ENCODE results near the gene SNX17.
A peak's percentile ranks its signal among the peaks of the same experiment; 100 is the strongest.

SNX17 gene

DNA sequence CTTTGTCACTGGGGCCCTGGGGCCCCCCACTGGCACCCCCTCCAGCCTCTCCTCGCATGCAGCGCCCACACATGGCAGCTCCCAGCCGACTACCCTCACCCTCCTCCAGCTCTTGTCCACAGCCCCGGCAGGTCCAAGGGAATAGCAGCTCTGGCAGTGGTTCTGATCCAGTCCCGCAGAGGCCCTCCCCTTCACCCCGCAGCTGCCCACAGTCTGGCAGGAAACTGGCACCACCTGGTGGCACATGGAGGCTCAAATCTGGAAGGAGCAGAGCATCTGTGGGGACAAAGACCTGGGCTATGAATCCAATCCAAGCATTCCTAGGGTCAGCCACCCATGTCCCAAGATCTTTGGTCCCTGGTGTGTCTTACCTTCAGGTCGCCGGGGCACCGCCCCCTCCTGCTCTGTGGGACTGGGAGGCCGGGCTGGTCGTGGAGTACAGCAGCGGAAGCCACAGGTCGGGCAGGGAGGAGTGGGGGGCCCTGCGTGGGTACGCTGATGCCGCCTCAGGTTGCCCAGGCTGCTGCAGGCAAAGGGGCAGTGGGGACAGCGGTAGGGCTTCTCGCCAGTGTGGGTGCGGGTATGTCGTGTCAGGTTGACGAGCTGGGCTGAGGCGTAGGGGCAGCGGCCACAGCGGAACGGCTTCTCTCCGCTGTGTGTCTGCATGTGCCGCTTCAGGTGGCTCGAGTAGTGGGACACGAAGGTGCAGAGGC is 7.8 kb downstream of the SNX17 start:
- no peaks in the 10 kb centered on the region for H3K27me3 ChIP-seq (ENCODE audit: insufficient read depth, low read depth, severe bottlenecking)
- TF ChIP-seq, protein P1, sequence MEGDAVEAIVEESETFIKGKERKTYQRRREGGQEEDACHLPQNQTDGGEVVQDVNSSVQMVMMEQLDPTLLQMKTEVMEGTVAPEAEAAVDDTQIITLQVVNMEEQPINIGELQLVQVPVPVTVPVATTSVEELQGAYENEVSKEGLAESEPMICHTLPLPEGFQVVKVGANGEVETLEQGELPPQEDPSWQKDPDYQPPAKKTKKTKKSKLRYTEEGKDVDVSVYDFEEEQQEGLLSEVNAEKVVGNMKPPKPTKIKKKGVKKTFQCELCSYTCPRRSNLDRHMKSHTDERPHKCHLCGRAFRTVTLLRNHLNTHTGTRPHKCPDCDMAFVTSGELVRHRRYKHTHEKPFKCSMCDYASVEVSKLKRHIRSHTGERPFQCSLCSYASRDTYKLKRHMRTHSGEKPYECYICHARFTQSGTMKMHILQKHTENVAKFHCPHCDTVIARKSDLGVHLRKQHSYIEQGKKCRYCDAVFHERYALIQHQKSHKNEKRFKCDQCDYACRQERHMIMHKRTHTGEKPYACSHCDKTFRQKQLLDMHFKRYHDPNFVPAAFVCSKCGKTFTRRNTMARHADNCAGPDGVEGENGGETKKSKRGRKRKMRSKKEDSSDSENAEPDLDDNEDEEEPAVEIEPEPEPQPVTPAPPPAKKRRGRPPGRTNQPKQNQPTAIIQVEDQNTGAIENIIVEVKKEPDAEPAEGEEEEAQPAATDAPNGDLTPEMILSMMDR (IDR thresholded peaks at IDR 0.05; ENCODE audit: low read depth, low read length), result peak; percentile 41
- peaks cover 87% of the 10 kb centered on the region for H3K36me3 ChIP-seq
- H3K27ac ChIP-seq, result no peak overlapping the region
- H3K9me3 ChIP-seq (ENCODE audit: severe bottlenecking), result no peaks in the 10 kb centered on the region
- H3K4me3 ChIP-seq (ENCODE audit: low read depth, low read length), result no peak overlapping the region
- peak; percentile 37 for DNase-seq

DNA sequence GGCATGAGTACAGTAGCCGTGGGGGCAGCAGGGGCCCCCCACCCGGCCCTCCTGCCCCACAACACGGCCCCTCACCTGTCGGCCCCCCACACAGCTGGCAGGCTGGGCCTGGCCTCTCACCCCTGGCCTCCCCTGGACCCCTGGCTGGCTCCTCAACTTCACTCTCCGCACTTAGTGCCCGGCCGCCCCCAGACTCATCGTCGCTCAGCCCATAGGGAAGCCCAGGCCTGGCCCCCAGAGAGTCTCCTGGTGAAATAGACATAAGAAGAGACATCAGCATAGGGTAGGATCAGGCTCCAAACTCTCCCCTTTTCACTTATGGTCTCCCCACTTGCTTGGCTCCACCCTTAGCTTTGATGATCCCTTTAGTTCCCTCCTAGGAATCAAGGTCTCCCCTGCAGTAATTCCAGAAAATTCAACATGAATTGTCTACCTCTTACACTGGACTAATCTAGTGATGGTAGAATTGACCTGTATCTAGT is 8.4 kb downstream of the SNX17 start:
- Histone ChIP-seq H3K4me3 (ENCODE audit: low read depth, low read length) (peak overlapping the region; percentile 79; the same call in 1 of the 2 replicates), H3K27ac (peak overlapping the region; percentile 86; the same call in 1 of the 2 replicates), H3K9me3 (ENCODE audit: severe bottlenecking) (no peaks in the 10 kb centered on the region), H3K36me3 (peaks cover 87% of the 10 kb centered on the region), H3K27me3 (ENCODE audit: insufficient read depth, low read depth, severe bottlenecking) (no peaks in the 10 kb centered on the region)
- no peak for DNase-seq
- TF ChIP-seq, protein P1 (IDR thresholded peaks at IDR 0.05; ENCODE audit: low read depth, low read length), result no peak

DNA sequence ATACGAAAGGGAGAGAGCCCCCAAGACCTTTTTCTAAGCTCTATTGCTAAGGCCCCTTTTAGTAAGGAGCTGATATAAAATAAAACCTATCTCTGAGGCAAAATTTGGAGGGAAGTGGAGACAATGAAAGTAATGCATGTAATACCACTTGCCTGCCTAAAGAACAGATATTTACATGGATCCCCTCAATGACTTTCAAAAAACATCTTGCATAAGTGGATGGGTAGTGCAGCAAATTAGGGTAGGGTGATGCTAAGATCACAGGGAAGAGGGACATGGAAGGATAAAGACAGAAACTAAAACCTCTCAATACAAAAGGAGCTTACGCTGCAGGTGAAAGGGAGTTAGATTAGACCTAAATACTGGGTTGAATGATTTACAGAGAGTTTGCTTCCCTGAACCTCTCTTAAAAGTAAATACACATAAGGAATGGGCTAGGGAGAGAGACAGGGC is 9.0 kb downstream of the SNX17 start:
- TF ChIP-seq, protein P1 (IDR thresholded peaks at IDR 0.05; ENCODE audit: low read depth, low read length), result no peak
- Histone ChIP-seq H3K4me3 (ENCODE audit: low read depth, low read length) (peak overlapping the region; percentile 79), H3K27me3 (ENCODE audit: insufficient read depth, low read depth, severe bottlenecking) (no peaks in the 10 kb centered on the region), H3K36me3 (peaks cover 89% of the 10 kb centered on the region), H3K9me3 (ENCODE audit: severe bottlenecking) (no peaks in the 10 kb centered on the region), H3K27ac (peak overlapping the region; percentile 86)
- DNase-seq, result no peak

DNA sequence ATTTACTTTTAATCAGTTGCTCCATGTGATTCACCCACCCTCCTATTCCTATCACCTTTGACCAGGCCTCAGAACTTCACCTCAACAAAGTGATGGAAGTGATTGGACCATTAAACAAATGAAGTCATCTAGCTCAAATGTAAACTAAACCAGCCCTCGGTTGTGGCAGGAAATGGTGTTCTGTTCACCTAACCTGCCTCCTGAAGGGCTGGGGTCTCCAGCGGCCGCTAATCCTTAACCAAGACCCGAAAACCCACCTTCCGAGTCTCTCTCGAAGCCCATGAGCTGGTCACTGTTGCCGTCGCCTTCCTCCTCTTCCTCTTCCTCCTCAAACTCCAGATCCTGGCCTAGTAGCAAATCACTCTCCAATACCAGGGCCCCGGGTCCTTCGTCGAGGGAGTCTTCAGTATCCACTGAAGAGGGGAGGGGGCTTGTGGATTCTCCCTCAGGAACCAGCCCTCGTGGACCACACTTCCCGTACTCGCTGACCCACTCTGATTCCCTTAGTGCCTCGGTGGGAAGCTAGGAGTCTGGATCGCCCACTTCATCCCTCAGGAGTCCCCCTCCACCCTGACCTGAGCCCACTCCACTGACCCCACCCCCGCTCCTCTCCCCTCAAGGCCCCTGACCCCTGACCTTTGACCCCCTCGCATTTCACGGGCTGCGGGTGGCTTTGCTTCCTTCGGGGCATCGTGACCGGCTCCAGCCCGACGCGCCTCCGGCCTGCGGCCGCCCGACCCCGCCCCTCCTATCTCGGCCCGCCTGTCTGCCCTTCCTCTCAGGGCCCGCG is 9.6 kb downstream of the SNX17 start:
- no peak for DNase-seq
- H3K36me3 ChIP-seq, result peaks cover 89% of the 10 kb centered on the region
- H3K9me3 ChIP-seq (ENCODE audit: severe bottlenecking), result no peaks in the 10 kb centered on the region
- H3K27ac ChIP-seq, result peak overlapping the region; percentile 86
- TF ChIP-seq, protein P1 (IDR thresholded peaks at IDR 0.05; ENCODE audit: low read depth, low read length), result no peak
- no peaks in the 10 kb centered on the region for H3K27me3 ChIP-seq (ENCODE audit: insufficient read depth, low read depth, severe bottlenecking)
- H3K4me3 ChIP-seq (ENCODE audit: low read depth, low read length), result peak overlapping the region; percentile 79

DNA sequence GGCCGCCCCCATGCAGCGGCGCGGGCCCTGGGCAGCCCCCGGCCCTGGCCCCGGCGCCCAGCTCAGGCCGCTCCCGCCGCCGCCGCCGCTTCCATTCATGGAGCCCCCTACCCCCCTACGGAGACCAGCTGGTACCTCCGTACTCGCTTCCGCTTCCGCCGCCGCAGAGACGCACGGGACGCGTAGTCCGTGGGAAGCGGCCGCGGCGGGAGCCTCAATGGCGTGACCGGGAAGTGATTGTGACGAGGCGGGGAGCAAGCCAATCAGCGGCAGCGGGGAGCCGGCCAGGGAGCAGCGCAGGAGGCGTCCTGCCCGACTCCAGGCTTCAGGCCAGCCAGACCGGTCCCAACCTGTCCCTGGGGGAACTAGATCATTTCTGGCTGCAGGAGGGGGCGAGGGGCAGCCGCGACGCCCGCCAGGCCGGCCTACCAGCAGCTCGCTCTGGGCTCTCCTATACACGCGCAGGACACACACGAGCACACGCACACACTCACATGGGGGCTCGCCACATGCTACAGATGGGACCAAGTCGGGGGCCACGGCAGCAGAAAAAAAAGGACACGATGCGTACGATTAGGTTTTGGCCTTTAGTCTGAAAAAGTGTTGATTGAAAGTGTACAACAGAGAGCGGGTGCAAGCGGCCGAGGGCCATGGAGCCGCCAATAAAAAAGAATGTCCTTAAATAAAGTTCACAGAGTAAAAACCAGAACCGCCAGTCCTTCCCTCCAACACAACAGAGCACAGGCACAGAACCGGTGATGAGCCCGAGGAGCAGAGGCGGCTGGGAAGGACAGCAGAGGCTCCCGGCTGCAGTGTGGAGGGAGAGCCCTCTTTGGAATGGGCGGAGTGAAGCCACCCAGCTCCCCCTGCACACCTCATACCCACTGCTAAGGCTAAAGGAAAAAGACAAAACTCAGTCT is 10.5 kb downstream of the SNX17 start, which contains the start of gene ZNF513:
TSS of gene ZNF513 (minus strand) at position 109 of the 920 bp plus-strand sequence. CDS start 208 bp downstream, outside the sequence.
- H3K27ac ChIP-seq, result peak within 1 kb of the TSS; percentile 86
- H3K9me3 ChIP-seq (ENCODE audit: severe bottlenecking), result no peaks in the 10 kb centered on the region
- DNase-seq, result peak; percentile 97
- no peaks in the 10 kb centered on the region for H3K27me3 ChIP-seq (ENCODE audit: insufficient read depth, low read depth, severe bottlenecking)
- TF ChIP-seq, protein P1 (IDR thresholded peaks at IDR 0.05; ENCODE audit: low read depth, low read length), result no peak
- peaks cover 89% of the 10 kb centered on the region for H3K36me3 ChIP-seq
- peak within 1 kb of the TSS; percentile 79 for H3K4me3 ChIP-seq (ENCODE audit: low read depth, low read length)

All from WERI-Rb-1 (cell line).